ENCODE measurements around the gene KCNT2. TPM values are rescaled to one million over a fixed set of nuclear protein-coding genes. Genes with fewer than 3 reads are reported as not detected.

The KCNT2 gene
- total RNA-seq, 1 donor from 2014 or later, result 126 TPM

DNA sequence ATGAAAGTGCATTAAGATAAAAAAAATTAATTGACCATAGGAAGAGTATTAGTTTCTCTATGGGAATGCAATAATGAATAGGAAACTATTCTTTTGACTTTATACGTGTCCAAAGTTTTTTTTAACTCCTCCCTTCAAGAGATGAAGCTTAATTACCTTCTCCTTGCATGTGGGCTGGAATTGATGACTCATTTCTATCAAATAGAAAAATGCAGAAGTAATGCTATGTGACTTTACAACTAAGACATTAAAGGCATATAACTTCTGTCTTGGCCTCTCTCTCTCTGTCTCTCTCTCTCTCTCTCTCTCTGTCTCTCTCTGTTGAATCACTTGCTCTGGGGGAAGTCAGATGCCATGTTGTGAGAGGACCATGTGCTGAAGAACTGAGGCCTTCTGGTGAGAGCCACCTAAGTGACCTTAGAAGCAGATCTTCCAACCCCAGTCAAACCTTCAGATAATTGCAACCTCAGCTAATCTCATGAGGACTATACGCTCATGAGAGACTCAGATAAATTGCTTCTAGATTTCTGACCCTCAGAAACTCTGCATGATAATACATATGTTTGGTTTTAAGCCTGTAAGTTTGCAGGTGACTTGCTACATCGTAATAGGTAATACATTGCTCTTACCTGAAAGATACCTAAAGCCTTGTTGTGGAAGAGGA is 414.2 kb downstream of the KCNT2 start:
- no peaks in the 10 kb centered on the region for H3K36me3 Mint-ChIP-seq (ENCODE audit: unreplicated experiment)
- no peak overlapping the region for H3K27ac Mint-ChIP-seq (ENCODE audit: unreplicated experiment)

DNA sequence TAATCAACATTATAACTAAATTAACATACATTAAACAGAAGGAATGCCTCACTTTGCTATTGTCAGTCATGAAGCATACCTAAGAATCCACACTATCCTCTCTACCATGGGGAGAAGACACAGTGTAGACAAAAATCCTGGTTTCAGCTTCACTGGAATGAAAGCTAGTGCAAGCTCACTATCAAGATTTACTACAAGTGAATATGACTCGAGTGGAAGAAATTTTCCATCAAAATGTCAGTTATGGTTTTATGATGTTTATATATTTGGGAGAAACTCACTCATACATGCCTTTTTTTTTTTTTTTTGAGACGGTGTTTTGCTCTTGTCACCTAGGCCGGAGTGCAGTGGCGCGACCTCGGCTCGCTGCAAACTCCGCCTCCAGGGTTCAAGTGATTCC is 424.3 kb downstream of the KCNT2 start:
- no peak for DNase-seq
- H3K4me1 Mint-ChIP-seq (ENCODE audit: low read depth, unreplicated experiment), result no peaks in the 10 kb centered on the region
- H3K27ac Mint-ChIP-seq (ENCODE audit: unreplicated experiment), result no peak overlapping the region
- TF ChIP-seq, protein P1, sequence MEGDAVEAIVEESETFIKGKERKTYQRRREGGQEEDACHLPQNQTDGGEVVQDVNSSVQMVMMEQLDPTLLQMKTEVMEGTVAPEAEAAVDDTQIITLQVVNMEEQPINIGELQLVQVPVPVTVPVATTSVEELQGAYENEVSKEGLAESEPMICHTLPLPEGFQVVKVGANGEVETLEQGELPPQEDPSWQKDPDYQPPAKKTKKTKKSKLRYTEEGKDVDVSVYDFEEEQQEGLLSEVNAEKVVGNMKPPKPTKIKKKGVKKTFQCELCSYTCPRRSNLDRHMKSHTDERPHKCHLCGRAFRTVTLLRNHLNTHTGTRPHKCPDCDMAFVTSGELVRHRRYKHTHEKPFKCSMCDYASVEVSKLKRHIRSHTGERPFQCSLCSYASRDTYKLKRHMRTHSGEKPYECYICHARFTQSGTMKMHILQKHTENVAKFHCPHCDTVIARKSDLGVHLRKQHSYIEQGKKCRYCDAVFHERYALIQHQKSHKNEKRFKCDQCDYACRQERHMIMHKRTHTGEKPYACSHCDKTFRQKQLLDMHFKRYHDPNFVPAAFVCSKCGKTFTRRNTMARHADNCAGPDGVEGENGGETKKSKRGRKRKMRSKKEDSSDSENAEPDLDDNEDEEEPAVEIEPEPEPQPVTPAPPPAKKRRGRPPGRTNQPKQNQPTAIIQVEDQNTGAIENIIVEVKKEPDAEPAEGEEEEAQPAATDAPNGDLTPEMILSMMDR (IDR thresholded peaks at IDR 0.05; ENCODE audit: partially characterized antibody, unreplicated experiment), result no peak
- H3K27me3 Mint-ChIP-seq (ENCODE audit: unreplicated experiment), result no peaks in the 10 kb centered on the region
- no peak overlapping the region for H3K4me3 Mint-ChIP-seq (ENCODE audit: unreplicated experiment)
- H3K9me3 Mint-ChIP-seq (ENCODE audit: unreplicated experiment), result no peaks in the 10 kb centered on the region
- H3K36me3 Mint-ChIP-seq (ENCODE audit: unreplicated experiment), result no peaks in the 10 kb centered on the region

More for the DNA sequence above, 414.2 kb downstream of the KCNT2 start:
- Mint-ChIP-seq H3K9me3 (ENCODE audit: unreplicated experiment) (peaks cover 1% of the 10 kb centered on the region), H3K4me3 (ENCODE audit: unreplicated experiment) (no peak overlapping the region), H3K4me1 (ENCODE audit: low read depth, unreplicated experiment) (no peaks in the 10 kb centered on the region), H3K27me3 (ENCODE audit: unreplicated experiment) (peaks cover 4% of the 10 kb centered on the region)
- no peak for DNase-seq
- TF ChIP-seq, protein P1 (IDR thresholded peaks at IDR 0.05; ENCODE audit: partially characterized antibody, unreplicated experiment), result no peak

DNA sequence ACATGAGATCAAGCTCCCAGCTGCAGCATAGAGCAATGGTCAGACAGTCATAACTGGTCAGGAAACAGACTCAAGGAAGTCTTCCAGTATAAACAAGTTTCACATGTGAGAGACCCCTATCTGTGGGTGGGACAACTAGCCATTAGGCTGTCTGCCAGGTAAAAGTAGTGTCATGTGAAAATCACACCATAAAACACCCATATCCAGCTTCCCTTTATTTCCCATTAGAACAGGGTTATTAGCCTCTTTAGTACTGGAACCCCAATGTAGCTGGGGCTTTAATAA is 426.7 kb downstream of the KCNT2 start:
- no peak for DNase-seq
- H3K9me3 Mint-ChIP-seq (ENCODE audit: unreplicated experiment), result no peaks in the 10 kb centered on the region
- no peaks in the 10 kb centered on the region for H3K36me3 Mint-ChIP-seq (ENCODE audit: unreplicated experiment)
- TF ChIP-seq, protein P1 (IDR thresholded peaks at IDR 0.05; ENCODE audit: partially characterized antibody, unreplicated experiment), result no peak
- no peaks in the 10 kb centered on the region for H3K27me3 Mint-ChIP-seq (ENCODE audit: unreplicated experiment)
- H3K27ac Mint-ChIP-seq (ENCODE audit: unreplicated experiment), result no peak overlapping the region
- no peak overlapping the region for H3K4me3 Mint-ChIP-seq (ENCODE audit: unreplicated experiment)
- no peaks in the 10 kb centered on the region for H3K4me1 Mint-ChIP-seq (ENCODE audit: low read depth, unreplicated experiment)

DNA sequence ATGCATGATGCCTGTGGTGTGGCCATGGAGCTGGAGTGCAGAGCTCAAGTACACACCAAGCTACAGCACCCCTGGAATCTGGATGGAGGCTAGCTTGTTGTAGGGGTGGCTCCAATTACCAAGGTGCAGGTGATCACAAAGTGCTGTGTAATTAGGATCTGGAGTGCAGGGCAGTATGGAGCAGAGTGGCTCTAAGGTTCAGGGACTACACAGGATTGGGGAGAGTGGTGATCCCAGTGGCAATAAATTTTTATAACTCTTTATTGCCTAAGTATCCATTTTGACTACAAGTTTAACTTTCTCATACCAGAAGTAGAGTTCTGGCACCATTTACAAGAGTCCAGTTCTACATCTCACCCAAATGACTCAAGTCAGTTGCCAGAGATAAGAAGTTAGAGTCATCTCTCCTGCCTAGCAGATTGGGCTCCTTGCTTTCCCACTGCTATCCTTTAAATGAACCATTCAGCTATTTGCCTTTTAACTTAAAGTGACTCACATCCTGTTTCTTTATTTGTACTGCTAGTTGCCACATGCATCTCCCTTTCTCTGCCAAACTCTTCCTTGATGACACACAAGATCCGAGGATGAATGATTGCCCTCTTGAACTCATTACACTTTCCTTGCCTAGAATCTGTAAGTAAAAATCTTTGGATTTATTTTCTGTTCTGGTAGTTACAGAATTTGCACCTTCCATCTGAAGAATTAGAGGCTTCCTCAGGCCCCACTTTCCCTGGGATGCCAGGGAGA is 427.2 kb downstream of the KCNT2 start:
- H3K4me1 Mint-ChIP-seq (ENCODE audit: low read depth, unreplicated experiment), result no peaks in the 10 kb centered on the region

More for the DNA sequence above, 427.2 kb downstream of the KCNT2 start:
- Mint-ChIP-seq H3K9me3 (ENCODE audit: unreplicated experiment) (no peaks in the 10 kb centered on the region), H3K27ac (ENCODE audit: unreplicated experiment) (no peak overlapping the region), H3K4me3 (ENCODE audit: unreplicated experiment) (no peak overlapping the region), H3K36me3 (ENCODE audit: unreplicated experiment) (no peaks in the 10 kb centered on the region), H3K27me3 (ENCODE audit: unreplicated experiment) (no peaks in the 10 kb centered on the region)
- DNase-seq, result no peak
- TF ChIP-seq, protein P1 (IDR thresholded peaks at IDR 0.05; ENCODE audit: partially characterized antibody, unreplicated experiment), result no peak
